GM12875 (cell line): ENCODE data around the gene TAS1R3.
A peak's percentile ranks its signal among the peaks of the same experiment; 100 is the strongest.

ENCODE experiments used
- H3K4me3 ChIP-seq: one replicate; pipeline ENCODE4 v1.5.1; 2011; ENCODE audit warnings: low read depth, low read length, control low read depth
- TF ChIP-seq, protein P1 (sequence below): IDR thresholded peaks from 2 replicates; pipeline ENCODE4 v1.5.1; 2011; ENCODE audit warnings: low read depth, mild to moderate bottlenecking, control low read depth, inconsistent platforms, low read length, moderate library complexity, borderline replicate concordance; ENCODE audit not compliant: insufficient read depth

TAS1R3 gene

DNA sequence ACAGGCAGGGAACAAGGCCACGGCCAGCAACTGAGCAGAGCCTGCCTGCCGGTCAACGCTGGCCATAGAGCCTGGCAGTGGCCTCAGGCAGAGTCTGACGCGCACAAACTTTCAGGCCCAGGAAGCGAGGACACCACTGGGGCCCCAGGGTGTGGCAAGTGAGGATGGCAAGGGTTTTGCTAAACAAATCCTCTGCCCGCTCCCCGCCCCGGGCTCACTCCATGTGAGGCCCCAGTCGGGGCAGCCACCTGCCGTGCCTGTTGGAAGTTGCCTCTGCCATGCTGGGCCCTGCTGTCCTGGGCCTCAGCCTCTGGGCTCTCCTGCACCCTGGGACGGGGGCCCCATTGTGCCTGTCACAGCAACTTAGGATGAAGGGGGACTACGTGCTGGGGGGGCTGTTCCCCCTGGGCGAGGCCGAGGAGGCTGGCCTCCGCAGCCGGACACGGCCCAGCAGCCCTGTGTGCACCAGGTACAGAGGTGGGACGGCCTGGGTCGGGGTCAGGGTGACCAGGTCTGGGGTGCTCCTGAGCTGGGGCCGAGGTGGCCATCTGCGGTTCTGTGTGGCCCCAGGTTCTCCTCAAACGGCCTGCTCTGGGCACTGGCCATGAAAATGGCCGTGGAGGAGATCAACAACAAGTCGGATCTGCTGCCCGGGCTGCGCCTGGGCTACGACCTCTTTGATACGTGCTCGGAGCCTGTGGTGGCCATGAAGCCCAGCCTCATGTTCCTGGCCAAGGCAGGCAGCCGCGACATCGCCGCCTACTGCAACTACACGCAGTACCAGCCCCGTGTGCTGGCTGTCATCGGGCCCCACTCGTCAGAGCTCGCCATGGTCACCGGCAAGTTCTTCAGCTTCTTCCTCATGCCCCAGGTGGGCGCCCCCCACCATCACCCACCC is at the start of gene TAS1R3:
Gene TAS1R3, plus strand, starts transcription at position 213 of the 898 bp plus-strand sequence. Its CDS starts 66 bp downstream, at position 279.
- H3K4me3 ChIP-seq: no peak within 1 kb of the TSS
- TF ChIP-seq, protein P1, sequence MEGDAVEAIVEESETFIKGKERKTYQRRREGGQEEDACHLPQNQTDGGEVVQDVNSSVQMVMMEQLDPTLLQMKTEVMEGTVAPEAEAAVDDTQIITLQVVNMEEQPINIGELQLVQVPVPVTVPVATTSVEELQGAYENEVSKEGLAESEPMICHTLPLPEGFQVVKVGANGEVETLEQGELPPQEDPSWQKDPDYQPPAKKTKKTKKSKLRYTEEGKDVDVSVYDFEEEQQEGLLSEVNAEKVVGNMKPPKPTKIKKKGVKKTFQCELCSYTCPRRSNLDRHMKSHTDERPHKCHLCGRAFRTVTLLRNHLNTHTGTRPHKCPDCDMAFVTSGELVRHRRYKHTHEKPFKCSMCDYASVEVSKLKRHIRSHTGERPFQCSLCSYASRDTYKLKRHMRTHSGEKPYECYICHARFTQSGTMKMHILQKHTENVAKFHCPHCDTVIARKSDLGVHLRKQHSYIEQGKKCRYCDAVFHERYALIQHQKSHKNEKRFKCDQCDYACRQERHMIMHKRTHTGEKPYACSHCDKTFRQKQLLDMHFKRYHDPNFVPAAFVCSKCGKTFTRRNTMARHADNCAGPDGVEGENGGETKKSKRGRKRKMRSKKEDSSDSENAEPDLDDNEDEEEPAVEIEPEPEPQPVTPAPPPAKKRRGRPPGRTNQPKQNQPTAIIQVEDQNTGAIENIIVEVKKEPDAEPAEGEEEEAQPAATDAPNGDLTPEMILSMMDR: no peak

DNA sequence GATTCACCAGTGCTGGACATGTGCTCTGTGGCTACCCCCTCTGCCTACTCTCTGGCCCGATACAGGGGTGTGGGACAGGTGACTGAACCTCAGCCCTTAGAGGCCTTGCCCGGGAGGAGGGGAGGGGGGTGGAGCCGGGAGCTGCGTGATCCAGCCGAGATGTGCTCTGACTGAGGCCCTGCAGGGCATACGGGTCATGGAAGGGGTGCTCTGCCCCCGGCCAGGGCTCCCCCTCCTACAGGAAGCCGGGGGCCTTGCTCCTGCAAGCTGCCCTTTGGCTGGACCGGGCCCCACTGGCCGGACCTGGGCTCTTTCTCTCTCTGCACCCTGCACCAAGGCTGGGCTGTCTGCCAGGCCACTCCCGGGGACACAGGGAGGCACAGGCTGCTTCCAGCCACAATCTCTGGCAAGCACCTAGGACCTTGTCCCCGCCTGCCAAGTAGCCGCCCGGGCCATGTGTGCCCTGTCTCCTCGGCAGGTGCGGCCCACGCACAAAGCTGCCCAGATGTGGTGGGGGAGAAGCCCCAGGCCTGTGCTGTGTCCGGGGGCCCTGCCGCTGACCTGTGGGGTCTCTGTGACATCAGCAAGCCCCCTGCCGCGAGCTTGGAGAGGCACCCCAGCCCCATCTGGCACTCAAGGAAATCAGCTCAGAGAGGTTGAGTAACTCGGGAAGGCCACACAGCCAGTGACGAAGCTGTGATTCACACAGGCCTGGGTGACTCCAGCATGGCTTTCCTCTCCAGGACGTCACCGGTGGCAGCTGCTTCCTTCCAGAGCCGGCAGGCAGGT is 49.4 kb upstream of the TAS1R3 start:
- no peak overlapping the region for H3K4me3 ChIP-seq
- TF ChIP-seq, protein P1: no peak

DNA sequence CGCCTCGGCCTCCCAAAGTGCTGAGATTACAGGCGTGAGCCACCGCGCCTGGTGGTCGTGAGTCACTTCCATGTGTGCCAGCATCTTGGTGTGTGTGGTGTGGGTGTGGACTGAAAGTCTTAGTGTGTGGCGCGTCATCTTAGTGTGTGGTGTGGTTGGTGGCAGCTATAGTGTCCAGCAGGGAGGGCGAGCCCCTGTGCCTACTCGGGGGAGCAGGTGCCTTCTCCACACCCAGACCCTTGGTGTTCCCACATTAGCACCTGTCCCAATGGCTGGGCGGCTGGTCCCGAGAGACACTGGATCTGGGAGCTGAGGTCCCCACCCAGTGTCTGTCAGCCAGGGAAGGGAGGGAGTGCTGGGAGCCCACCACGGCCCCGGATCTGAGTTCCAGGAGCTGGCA is 48.1 kb upstream of the TAS1R3 start:
- TF ChIP-seq, protein P1: no peak
- H3K4me3 ChIP-seq: no peak overlapping the region

DNA sequence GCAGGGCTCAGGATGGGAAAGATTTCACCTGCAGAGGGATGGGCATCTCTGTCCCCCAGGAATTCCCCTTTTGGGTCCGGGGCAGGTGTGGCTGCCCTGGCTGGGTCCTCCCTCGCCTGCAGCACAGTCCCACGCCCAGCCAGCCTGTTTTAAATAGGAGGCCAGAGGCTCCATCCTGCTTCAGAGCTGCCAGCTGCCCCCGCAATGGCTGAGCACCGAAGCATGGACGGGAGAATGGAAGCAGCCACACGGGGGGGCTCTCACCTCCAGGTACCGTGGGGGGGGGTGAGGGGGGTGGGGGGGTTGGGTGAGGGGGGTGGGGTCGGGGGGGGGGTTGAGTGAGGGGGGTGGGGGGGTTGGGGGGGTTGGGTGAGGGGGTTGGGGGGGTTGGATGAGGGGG is 47.3 kb upstream of the TAS1R3 start:
- H3K4me3 ChIP-seq: no peak overlapping the region
- TF ChIP-seq, protein P1: 0 out of 2 replicates have a peak, but pooled peaks have one; percentile 10

DNA sequence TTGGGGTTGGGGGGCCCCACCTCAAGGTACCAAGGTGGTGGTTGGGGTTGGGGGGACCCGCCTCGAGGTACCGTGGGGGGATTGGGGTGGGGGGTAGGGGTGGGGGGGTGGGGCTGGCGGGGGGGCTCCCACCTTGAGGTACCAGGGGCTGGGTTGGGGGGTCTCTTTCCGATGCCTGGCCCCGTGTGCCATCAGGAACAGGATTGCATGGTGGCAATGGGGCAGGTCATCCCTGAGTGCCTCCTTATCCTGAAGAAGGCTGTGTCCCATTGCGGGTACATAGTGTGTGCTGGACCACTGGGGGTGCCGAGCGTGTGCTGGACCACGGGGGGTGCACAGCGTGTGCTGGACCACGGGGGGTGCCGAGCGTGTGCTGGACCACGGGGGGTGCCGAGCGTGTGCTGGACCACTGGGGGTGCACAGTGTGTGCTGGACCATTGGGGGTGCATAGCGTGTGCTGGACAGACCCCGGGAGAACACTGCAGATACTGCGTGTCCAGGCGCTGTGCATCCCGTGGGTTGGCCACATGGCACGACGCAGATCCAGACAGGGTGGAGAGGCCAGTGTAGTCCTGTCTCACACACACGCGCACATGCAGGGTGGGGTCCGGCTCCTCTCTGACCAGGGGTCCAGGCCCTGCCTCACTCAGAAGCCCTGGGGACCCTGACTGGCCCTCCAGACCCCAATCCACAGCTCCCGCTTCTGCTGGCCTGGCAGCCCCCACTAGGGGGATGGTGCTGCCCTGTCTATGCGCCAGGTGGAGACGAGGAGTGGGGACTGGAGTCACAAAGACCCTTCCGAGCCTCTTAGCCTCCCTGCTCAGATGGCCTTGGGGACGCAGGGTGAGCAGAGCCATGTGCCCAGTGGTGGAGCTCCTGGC is 46.6 kb upstream of the TAS1R3 start:
- H3K4me3 ChIP-seq: no peak overlapping the region
- TF ChIP-seq, protein P1: no peak

DNA sequence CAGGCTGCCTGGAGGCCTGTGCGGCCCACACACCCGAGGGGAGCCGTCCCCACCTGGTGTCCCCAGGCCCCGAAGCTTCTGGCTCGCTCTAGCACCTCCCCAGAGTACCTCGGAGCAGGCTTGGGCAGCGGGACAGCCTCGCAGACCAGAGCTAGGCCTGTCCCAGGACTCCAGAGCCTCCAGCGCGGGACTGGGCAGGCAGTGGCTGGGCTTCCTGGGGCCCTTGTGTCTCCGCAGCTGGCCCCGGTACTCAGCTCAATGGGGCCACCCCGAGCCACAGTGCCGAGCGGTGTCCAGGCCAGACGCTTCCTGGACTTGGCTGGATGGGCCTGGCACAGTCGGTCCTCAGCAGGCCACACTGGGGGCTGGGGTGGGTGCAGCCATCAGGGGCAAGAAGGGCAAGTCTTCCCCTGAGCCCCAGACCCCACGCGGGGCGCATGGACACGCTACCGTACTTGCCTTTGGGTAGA is 45.9 kb upstream of the TAS1R3 start:
- TF ChIP-seq, protein P1: no peak
- H3K4me3 ChIP-seq: no peak overlapping the region
